ENCODE results near the gene YWHAH. TPM values are rescaled to one million over a fixed set of nuclear protein-coding genes. Genes with fewer than 3 reads are reported as not detected.

The YWHAH gene
- total and polyA plus RNA-seq, 9 of the 15 experiments (the other 6 are each of a cell fraction or from before 2014, with no cell fraction given) = 32.0 to 177 (median 114) TPM

- Histone ChIP-seq H3K9ac (ENCODE audit: insufficient read depth in 1 of 2, low read depth in 2 of 2, low read length in 2 of 2) (peak overlapping the region; percentile 86 to 91), H3K4me1 (replicated peaks in 1 of 2; ENCODE audit: control insufficient read depth in 2 of 2, insufficient read depth in 2 of 2, low read length in 2 of 2) (peaks cover 20 to 24% of the 10 kb centered on the region in 2 experiments), H3K9me3 (replicated peaks; ENCODE audit: control insufficient read depth, insufficient read depth, low read depth, low read length) (no peaks in the 10 kb centered on the region), H3K79me2 (ENCODE audit: control insufficient read depth, insufficient read depth, low read length) (peaks cover 40% of the 10 kb centered on the region), H3K9me1 (ENCODE audit: control insufficient read depth, insufficient read depth, low read length) (no peaks in the 10 kb centered on the region), H3K27me3 (ENCODE audit: control insufficient read depth in 2 of 2, insufficient read depth in 2 of 2, low read length in 2 of 2) (no peaks in the 10 kb centered on the region), H3K36me3 (ENCODE audit: control insufficient read depth, insufficient read depth, low read length) (peaks cover 30% of the 10 kb centered on the region), H3K27ac (ENCODE audit: extremely low read depth, low read depth, low read length) (peak overlapping the region; percentile 98), H3K4me2 (ENCODE audit: insufficient read depth, low read length) (peak overlapping the region; percentile 79), H3K4me3 (peak overlapping the region; percentile 35; the same call in 1 of the 2 replicates), H4K20me1 (replicated peaks; ENCODE audit: control insufficient read depth, insufficient read depth, low read length) (0 out of 2 replicates have a peak, but pooled peaks cover 3% of the 10 kb centered on the region), H2AFZ (ENCODE audit: low read depth, low read length) (peak overlapping the region; percentile 91)
- in situ Hi-C loops (cut with MboI) (no loop called here), intact Hi-C loops (cut with micrococcal nuclease) (no loop called here)
- ChIA-PET POLR2A (no interaction called here), CTCF (ENCODE audit: low intra/inter-chr PET ratio) (no interaction called here)
- TSS peak; percentile 89 for BruUV-seq (replicated peaks)
- no peak for DNase-seq (ENCODE audit: extremely low read depth in 1 of 4, low spot score in 3 of 4)
- WGBS (ENCODE audit: insufficient coverage, low coverage, missing lambda C conversion rate) = 30% methylated on average over 14 of the region's 15 CpGs
- no peak for FAIRE-seq
- ATAC-seq = no peak
- TF ChIP-seq TRIM24 (IDR thresholded peaks at IDR 0.05) (no peak), NR2C2 (CRISPR knock-in tag; IDR thresholded peaks at IDR 0.05) (no peak), NR2C2 (tag; IDR thresholded peaks at IDR 0.05) (no peak), POLR2AphosphoS2 (IDR thresholded peaks at IDR 0.05; ENCODE audit: low read length) (no peak), SNAPC5 (CRISPR knock-in tag; IDR thresholded peaks at IDR 0.05) (no peak), SUPT5H (IDR thresholded peaks at IDR 0.05) (peak; percentile 61; the same call in 1 of the 2 replicates), POLR2A (conservative IDR thresholded peaks at IDR 0.05) (peak; percentile 68), ZFX (CRISPR knock-in tag; IDR thresholded peaks at IDR 0.05) (peak; percentile 5; the same call in 1 of the 2 replicates), GMEB1 (CRISPR knock-in tag; IDR thresholded peaks at IDR 0.05) (no peak), ZFP36 (IDR thresholded peaks at IDR 0.05; ENCODE audit: low read depth, low read length, partially characterized antibody) (no peak), HLTF (IDR thresholded peaks at IDR 0.05) (no peak), KDM5B (IDR thresholded peaks at IDR 0.05; ENCODE audit: insufficient replicate concordance, low read depth, low read length) (peak; percentile 25), NCOA1 (IDR thresholded peaks at IDR 0.05; ENCODE audit: low read depth) (no peak)
- TF ChIP-seq, protein P1, sequence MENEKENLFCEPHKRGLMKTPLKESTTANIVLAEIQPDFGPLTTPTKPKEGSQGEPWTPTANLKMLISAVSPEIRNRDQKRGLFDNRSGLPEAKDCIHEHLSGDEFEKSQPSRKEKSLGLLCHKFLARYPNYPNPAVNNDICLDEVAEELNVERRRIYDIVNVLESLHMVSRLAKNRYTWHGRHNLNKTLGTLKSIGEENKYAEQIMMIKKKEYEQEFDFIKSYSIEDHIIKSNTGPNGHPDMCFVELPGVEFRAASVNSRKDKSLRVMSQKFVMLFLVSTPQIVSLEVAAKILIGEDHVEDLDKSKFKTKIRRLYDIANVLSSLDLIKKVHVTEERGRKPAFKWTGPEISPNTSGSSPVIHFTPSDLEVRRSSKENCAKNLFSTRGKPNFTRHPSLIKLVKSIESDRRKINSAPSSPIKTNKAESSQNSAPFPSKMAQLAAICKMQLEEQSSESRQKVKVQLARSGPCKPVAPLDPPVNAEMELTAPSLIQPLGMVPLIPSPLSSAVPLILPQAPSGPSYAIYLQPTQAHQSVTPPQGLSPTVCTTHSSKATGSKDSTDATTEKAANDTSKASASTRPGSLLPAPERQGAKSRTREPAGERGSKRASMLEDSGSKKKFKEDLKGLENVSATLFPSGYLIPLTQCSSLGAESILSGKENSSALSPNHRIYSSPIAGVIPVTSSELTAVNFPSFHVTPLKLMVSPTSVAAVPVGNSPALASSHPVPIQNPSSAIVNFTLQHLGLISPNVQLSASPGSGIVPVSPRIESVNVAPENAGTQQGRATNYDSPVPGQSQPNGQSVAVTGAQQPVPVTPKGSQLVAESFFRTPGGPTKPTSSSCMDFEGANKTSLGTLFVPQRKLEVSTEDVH (IDR thresholded peaks at IDR 0.05; ENCODE audit: low read depth, partially characterized antibody) = no peak
- TF ChIP-seq, protein P2, sequence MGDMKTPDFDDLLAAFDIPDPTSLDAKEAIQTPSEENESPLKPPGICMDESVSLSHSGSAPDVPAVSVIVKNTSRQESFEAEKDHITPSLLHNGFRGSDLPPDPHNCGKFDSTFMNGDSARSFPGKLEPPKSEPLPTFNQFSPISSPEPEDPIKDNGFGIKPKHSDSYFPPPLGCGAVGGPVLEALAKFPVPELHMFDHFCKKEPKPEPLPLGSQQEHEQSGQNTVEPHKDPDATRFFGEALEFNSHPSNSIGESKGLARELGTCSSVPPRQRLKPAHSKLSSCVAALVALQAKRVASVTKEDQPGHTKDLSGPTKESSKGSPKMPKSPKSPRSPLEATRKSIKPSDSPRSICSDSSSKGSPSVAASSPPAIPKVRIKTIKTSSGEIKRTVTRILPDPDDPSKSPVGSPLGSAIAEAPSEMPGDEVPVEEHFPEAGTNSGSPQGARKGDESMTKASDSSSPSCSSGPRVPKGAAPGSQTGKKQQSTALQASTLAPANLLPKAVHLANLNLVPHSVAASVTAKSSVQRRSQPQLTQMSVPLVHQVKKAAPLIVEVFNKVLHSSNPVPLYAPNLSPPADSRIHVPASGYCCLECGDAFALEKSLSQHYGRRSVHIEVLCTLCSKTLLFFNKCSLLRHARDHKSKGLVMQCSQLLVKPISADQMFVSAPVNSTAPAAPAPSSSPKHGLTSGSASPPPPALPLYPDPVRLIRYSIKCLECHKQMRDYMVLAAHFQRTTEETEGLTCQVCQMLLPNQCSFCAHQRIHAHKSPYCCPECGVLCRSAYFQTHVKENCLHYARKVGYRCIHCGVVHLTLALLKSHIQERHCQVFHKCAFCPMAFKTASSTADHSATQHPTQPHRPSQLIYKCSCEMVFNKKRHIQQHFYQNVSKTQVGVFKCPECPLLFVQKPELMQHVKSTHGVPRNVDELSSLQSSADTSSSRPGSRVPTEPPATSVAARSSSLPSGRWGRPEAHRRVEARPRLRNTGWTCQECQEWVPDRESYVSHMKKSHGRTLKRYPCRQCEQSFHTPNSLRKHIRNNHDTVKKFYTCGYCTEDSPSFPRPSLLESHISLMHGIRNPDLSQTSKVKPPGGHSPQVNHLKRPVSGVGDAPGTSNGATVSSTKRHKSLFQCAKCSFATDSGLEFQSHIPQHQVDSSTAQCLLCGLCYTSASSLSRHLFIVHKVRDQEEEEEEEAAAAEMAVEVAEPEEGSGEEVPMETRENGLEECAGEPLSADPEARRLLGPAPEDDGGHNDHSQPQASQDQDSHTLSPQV (IDR thresholded peaks at IDR 0.05) = peak; percentile 52; the same call in 1 of the 2 replicates
These were observed 943 bp upstream of the YWHAH start for GRCh38 chr22:31943206-31943977.
